Testis (tissue), 3 donors: ENCODE data around the gene CDS2. TPM values are rescaled to one million over a fixed set of nuclear protein-coding genes. Genes with fewer than 3 reads are reported as not detected.
"Not testable (repeated sequence)": the region's sequence is repeated elsewhere in the genome, so short reads cannot be mapped to it uniquely, and the experiment has no call there.

ENCODE experiments used
- DNase-seq: peaks from one replicate; pipeline ENCODE4 v3.0.0-alpha.2; 2019
- H3K27ac ChIP-seq, 2 donors: fragments of 200-600 bp; sonication (generic); one replicate each; pipeline ENCODE4 v1.5.1; 2019
- H3K27me3 ChIP-seq: fragments of 200-600 bp; sonication (generic); one replicate; pipeline ENCODE4 v1.5.1; 2019
- H3K36me3 ChIP-seq: fragments of 200-600 bp; sonication (generic); one replicate; pipeline ENCODE4 v1.5.1; 2017; ENCODE audit warnings: low read depth; ENCODE audit errors: missing control alignments
- H3K4me1 ChIP-seq: fragments of 200-600 bp; sonication (generic); one replicate; pipeline ENCODE4 v1.5.1; 2019
- H3K4me3 ChIP-seq, 2 donors: fragments of 200-600 bp; sonication (generic); one replicate each; pipeline ENCODE4 v1.5.1; 2017 to 2019
- H3K9me3 ChIP-seq: fragments of 200-600 bp; sonication (generic); one replicate; pipeline ENCODE4 v1.5.1; 2017
- POLR2A ChIP-seq: fragments of 450-650 bp; IDR thresholded peaks from one replicate; pipeline ENCODE4 v1.6.1; 2017; ENCODE audit warnings: antibody characterized with exemption, mild to moderate bottlenecking, moderate library complexity
- WGBS, 2 donors: methylation state at CpG; one replicate each; pipeline ENCODE4 v1.1.5; 2018; 5-methylcytosine and 5-hydroxymethylcytosine counted together
- intact Hi-C: fragments of 100-400 bp; cut with DNase I; formaldehyde crosslinking; loops from one replicate; pipeline ENCODE4 v1.15.1; 2023; ENCODE audit warnings: low total_unique reads
- polyA plus RNA-seq: library from polyadenylated mRNA; stranded (reverse); fragments of 350-450 nt; fragmentation: Illumina TruSeq; extraction: RNeasy Lipid Tissue Mini Kit (QIAGEN cat#74804); gene quantifications from one replicate; pipeline ENCODE4 v1.2.3, GENCODE V29; 2014; ENCODE audit warnings: low read depth, low replicate concordance; ENCODE audit not compliant: insufficient read depth
- total RNA-seq, 2 donors: library from RNA; depleted of rRNA; stranded (reverse); fragments of >200 nt; gene quantifications; one replicate each; pipeline ENCODE4 v1.2.3, GENCODE V29; 2016
- TF ChIP-seq, protein P1 (sequence below), 3 experiments: fragments of 450-650 bp in 2 of 3; fragments of 200-600 bp in 1 of 3; sonication (generic) in 1 of 3; IDR thresholded peaks; one replicate each; pipeline ENCODE4 v1.5.1; 2016 to 2019; ENCODE audit warnings: antibody characterized with exemption in 3 of 3, mild to moderate bottlenecking in 2 of 3, moderate library complexity in 1 of 3

The CDS2 gene
- total and polyA plus RNA-seq, 3 donors from 2014 or later, result 55.0 to 71.0 (median 65.7) TPM

DNA sequence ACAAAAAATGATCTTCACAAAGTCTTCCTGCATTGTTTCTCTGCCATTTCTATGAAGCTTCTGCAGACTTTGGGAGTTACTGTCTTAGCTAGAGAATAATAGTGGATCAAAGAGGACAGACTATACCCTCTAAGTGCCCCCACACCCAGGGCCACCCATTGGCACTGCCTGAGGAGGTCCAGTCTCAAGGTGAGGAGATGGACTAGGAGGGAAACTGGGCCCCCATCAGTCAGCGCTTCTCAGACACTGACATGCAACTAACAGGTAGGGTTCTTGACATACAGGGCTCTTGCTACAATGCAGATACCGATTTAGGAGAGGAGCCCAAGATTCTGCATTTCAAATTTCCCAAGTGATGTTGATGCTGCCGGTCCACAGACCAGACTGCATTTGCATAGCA, 31.4 kb upstream of the CDS2 start:
- intact Hi-C loops, result no loop called here
- TF ChIP-seq, protein P1, sequence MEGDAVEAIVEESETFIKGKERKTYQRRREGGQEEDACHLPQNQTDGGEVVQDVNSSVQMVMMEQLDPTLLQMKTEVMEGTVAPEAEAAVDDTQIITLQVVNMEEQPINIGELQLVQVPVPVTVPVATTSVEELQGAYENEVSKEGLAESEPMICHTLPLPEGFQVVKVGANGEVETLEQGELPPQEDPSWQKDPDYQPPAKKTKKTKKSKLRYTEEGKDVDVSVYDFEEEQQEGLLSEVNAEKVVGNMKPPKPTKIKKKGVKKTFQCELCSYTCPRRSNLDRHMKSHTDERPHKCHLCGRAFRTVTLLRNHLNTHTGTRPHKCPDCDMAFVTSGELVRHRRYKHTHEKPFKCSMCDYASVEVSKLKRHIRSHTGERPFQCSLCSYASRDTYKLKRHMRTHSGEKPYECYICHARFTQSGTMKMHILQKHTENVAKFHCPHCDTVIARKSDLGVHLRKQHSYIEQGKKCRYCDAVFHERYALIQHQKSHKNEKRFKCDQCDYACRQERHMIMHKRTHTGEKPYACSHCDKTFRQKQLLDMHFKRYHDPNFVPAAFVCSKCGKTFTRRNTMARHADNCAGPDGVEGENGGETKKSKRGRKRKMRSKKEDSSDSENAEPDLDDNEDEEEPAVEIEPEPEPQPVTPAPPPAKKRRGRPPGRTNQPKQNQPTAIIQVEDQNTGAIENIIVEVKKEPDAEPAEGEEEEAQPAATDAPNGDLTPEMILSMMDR (IDR thresholded peaks at IDR 0.05), result no peak
- no peak for TF ChIP-seq POLR2A
- Histone ChIP-seq H3K36me3 (no peaks in the 10 kb centered on the region), H3K27me3 (no peaks in the 10 kb centered on the region), H3K4me3 (no peak overlapping the region), H3K27ac (no peak overlapping the region), H3K4me1 (peaks cover 5% of the 10 kb centered on the region), H3K9me3 (no peaks in the 10 kb centered on the region)
- WGBS, 2 donors, result 88 to 89% methylated on average over 3 of the region's 3 CpGs
- DNase-seq, result no peak

DNA sequence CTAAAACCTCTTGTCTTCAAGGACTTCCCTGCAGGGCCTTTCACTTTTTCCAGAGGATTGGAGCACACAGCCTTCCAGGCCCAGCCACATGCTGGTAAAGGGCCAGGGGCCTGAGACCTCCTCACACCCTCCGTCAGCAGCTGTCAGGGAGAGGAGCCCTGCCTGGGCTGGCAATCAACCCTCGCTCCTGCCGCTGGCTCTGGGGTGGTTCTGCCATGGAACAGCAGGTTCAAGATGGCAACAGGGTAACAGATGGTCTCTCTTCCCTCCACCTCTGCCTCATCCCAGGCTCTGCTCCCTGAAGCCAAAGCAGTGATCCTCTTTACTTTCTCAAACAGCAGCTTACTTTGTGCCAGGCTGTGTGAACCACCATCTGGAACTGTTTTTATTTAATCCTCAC, 30.9 kb upstream of the CDS2 start:
- no peak for DNase-seq
- Histone ChIP-seq H3K36me3 (no peaks in the 10 kb centered on the region), H3K4me3 (no peak overlapping the region), H3K27me3 (no peaks in the 10 kb centered on the region), H3K9me3 (no peaks in the 10 kb centered on the region), H3K4me1 (peaks cover 5% of the 10 kb centered on the region), H3K27ac (no peak overlapping the region)
- TF ChIP-seq, protein P1 (IDR thresholded peaks at IDR 0.05), result no peak
- no peak for TF ChIP-seq POLR2A
- intact Hi-C loops, result no loop called here
- 79 to 81% methylated on average over 3 of the region's 3 CpGs for WGBS, 2 donors

DNA sequence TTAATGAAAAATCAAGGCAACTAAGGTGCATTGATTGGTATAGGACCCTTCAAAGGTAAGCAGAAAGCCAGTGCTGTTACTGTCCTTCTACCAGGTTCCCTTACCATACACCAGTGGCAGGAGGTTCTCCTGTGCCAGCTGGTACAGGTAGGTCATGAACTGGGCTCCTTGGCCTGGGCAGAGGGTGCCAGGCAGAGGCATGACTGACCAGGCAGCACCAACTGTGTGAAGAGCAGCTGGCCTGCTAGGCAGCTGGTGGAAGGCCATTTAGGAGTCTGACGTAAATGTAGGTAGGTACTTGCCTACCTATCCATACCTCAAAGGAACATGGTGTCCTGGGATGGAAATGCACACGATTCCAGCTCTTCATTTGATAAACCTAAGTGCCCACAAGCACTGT, 30.3 kb upstream of the CDS2 start:
- no peaks in the 10 kb centered on the region for H3K9me3 ChIP-seq
- H3K4me1 ChIP-seq, result peaks cover 5% of the 10 kb centered on the region
- H3K27ac ChIP-seq, result no peak overlapping the region
- H3K36me3 ChIP-seq, result no peaks in the 10 kb centered on the region
- H3K4me3 ChIP-seq, result no peak overlapping the region
- intact Hi-C loops, result no loop called here
- H3K27me3 ChIP-seq, result no peaks in the 10 kb centered on the region
- WGBS, 2 donors, result 60 to 95% methylated on average over 2 of the region's 2 CpGs
- no peak for TF ChIP-seq POLR2A
- TF ChIP-seq, protein P1 (IDR thresholded peaks at IDR 0.05), result no peak
- DNase-seq, result no peak

DNA sequence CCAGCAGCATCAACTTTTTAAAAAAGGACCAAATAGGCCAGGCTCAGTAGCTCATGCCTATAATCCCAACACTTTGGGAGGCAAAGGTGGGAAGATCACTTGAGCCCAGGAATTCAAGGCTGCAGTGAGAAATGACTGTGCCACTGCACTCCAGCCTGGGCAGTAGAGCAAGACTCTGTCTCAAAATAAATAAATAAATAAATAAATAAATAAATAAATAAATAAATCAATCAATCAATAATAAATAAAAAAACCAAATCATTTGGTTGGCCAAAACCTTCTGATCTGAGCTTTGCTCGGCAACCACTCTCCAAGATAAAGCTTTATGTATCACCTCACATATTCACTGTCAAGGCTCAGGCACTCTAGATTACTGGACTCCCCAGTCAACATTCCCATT, 27.8 kb upstream of the CDS2 start:
- intact Hi-C loops, DNase-seq, H3K27me3 ChIP-seq, H3K4me1 ChIP-seq, H3K9me3 ChIP-seq, H3K36me3 ChIP-seq, H3K4me3 ChIP-seq, H3K27ac ChIP-seq: not testable (repeated sequence)
- 80 to 83% methylated on average over 1 of the region's 1 CpG for WGBS, 2 donors

DNA sequence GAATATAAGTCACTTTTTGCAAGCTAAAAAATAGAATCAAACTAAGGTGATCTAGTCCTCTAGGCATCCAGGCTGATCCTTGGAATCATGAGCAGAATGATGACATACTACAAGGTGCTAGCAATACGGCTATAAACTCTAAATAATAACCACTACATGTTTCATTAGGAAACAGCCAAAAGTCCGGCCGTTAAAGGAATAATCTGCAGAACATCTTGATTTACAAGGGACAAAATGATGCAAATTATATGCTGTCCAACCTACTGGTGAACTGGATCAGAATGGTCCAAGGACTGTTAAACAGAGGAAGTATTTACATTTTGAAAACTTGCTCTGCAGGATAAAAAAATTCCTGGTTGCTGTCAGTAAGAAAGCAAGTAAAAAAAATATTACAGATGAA, 26.9 kb upstream of the CDS2 start:
- H3K27ac ChIP-seq, intact Hi-C loops, H3K4me1 ChIP-seq, DNase-seq, H3K4me3 ChIP-seq, H3K9me3 ChIP-seq, H3K27me3 ChIP-seq, H3K36me3 ChIP-seq: not testable (repeated sequence)
- 71 to 78% methylated on average over 3 of the region's 3 CpGs for WGBS, 2 donors

DNA sequence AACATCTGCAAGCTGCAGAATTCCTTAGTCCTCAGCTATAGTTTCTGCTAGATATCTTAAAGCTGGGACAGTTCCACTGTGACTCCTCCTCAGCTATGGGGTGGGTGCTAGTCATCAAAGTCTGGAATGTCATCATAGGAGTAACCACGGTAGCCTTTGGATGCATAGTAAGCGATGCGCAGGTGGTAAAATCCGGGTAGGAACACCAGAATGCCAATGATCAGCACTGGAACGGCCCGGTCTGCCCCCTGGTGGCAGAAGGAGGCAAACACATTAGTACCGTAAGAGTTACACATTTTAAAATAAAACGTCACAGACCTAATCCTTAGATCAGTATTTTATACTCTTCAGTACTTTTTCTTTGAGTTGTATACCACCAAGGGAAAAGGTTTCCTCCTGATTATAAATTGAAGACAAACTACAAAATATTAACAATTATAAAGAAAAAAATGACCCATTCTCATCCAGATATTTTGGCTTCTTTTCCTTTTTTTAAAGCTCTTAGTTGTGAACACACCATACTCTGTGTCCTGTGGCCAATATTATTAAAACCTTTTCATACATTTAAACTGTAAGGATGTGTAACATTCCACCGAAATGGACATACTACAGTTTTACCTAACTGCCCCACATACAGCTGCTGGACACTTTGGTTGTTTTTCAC, 26.0 kb upstream of the CDS2 start:
- H3K9me3 ChIP-seq, result no peaks in the 10 kb centered on the region
- intact Hi-C loops, result no loop called here
- peak; percentile 87 for DNase-seq
- no peak overlapping the region for H3K27ac ChIP-seq
- no peak overlapping the region for H3K4me3 ChIP-seq
- no peaks in the 10 kb centered on the region for H3K36me3 ChIP-seq
- WGBS, 2 donors, result 22 to 29% methylated on average over 9 of the region's 9 CpGs
- H3K4me1 ChIP-seq, result peaks cover 5% of the 10 kb centered on the region
- no peaks in the 10 kb centered on the region for H3K27me3 ChIP-seq
- TF ChIP-seq POLR2A, result no peak
- TF ChIP-seq, protein P1 (IDR thresholded peaks at IDR 0.05), result peak; percentile 85 to 96 (median 94)
